ENCODE data around the gene CDK12. TPM values are rescaled to one million over a fixed set of nuclear protein-coding genes. Genes with fewer than 3 reads are reported as not detected.
"Not testable (repeated sequence)": the region's sequence is repeated elsewhere in the genome, so short reads cannot be mapped to it uniquely, and the experiment has no call there.

CDK12 gene
- total RNA-seq, 2 experiments from 2014 or later: 61.4 to 61.9 TPM

- POLR2A ChIA-PET: interaction anchor here (1.2 kb wide), 1 partner anchor 69 kb away, joined by 3 read pairs; the partner anchor contains the start of gene NEUROD2
- Mint-ChIP-seq H3K4me1 (ENCODE audit: low read depth) (peaks cover 17% of the 10 kb centered on the region), H3K36me3 (ENCODE audit: low read depth) (no peaks in the 10 kb centered on the region), H3K27me3 (no peaks in the 10 kb centered on the region), H3K4me3 (no peak overlapping the region), H3K27ac (no peak overlapping the region), H3K9me3 (no peaks in the 10 kb centered on the region)
- CTCF ChIA-PET: interaction anchor here (0.7 to 6.4 kb wide), 2 partner anchors 9 to 72 kb away, joined by 3 to 42 read pairs; no protein-coding TSS in a partner anchor
- ATAC-seq (peak; percentile 53), DNase-seq (no peak)
- intact Hi-C loops (cut with micrococcal nuclease): no loop called here
- TF ChIP-seq CTCF (IDR thresholded peaks at IDR 0.05): no peak
Measured at GRCh38 chr17:39538866-39539265, 77.6 kb downstream of the CDK12 start.

- Mint-ChIP-seq H3K4me1 (ENCODE audit: low read depth) (peaks cover 17% of the 10 kb centered on the region), H3K36me3 (ENCODE audit: low read depth) (no peaks in the 10 kb centered on the region), H3K4me3 (no peak overlapping the region), H3K27me3 (no peaks in the 10 kb centered on the region), H3K9me3 (no peaks in the 10 kb centered on the region), H3K27ac (no peak overlapping the region)
- no peak for TF ChIP-seq CTCF (IDR thresholded peaks at IDR 0.05)
- ChIA-PET CTCF (interaction anchor here (1.1 to 6.4 kb wide), 4 partner anchors 8 to 113 kb away, joined by 4 to 42 read pairs (median 4); no protein-coding TSS in a partner anchor), POLR2A (no interaction called here)
- intact Hi-C loops (cut with micrococcal nuclease): no loop called here
- no peak for DNase-seq
- no peak for ATAC-seq
Measured at GRCh38 chr17:39540611-39541010, 79.3 kb downstream of the CDK12 start.

GRCh38 chr17:39541652-39542051 lies 80.4 kb downstream of the CDK12 start:
- no peak for DNase-seq
- H3K36me3 Mint-ChIP-seq (ENCODE audit: low read depth): no peaks in the 10 kb centered on the region
- ChIA-PET CTCF (interaction anchor here (1.1 kb wide), 1 partner anchor 82 kb away, joined by 4 read pairs; no protein-coding TSS in a partner anchor), POLR2A (no interaction called here)
- no peak overlapping the region for H3K4me3 Mint-ChIP-seq
- H3K27ac Mint-ChIP-seq: no peak overlapping the region
- no peak for TF ChIP-seq CTCF (IDR thresholded peaks at IDR 0.05)
- H3K9me3 Mint-ChIP-seq: no peaks in the 10 kb centered on the region
- H3K4me1 Mint-ChIP-seq (ENCODE audit: low read depth): peaks cover 12% of the 10 kb centered on the region
- intact Hi-C loops (cut with micrococcal nuclease): no loop called here
- ATAC-seq: no peak
- H3K27me3 Mint-ChIP-seq: no peaks in the 10 kb centered on the region

- POLR2A ChIA-PET: no interaction called here
- H3K4me1 Mint-ChIP-seq (ENCODE audit: low read depth): peaks cover 10% of the 10 kb centered on the region
- no peak overlapping the region for H3K4me3 Mint-ChIP-seq
- no peak for ATAC-seq
- H3K27me3 Mint-ChIP-seq: no peaks in the 10 kb centered on the region
- CTCF ChIA-PET: interaction anchor here (11.8 kb wide), 1 partner anchor 79 kb away, joined by 161 read pairs; the partner anchor contains the start of gene PPP1R1B
- intact Hi-C loops (cut with micrococcal nuclease): no loop called here
- peaks cover 3% of the 10 kb centered on the region for H3K36me3 Mint-ChIP-seq (ENCODE audit: low read depth)
- no peak for DNase-seq
- H3K27ac Mint-ChIP-seq: no peak overlapping the region
- H3K9me3 Mint-ChIP-seq: no peaks in the 10 kb centered on the region
- TF ChIP-seq CTCF (IDR thresholded peaks at IDR 0.05): no peak
Measured at GRCh38 chr17:39543176-39543575, 81.9 kb downstream of the CDK12 start.

- POLR2A ChIA-PET: no interaction called here
- H3K27ac Mint-ChIP-seq: no peak overlapping the region
Measured at GRCh38 chr17:39543664-39544063, 82.4 kb downstream of the CDK12 start.

GRCh38 chr17:39544361-39544760 lies 83.1 kb downstream of the CDK12 start:
- H3K27me3 Mint-ChIP-seq; H3K4me1 Mint-ChIP-seq (ENCODE audit: low read depth); DNase-seq; H3K36me3 Mint-ChIP-seq (ENCODE audit: low read depth); ATAC-seq; H3K9me3 Mint-ChIP-seq; H3K27ac Mint-ChIP-seq; H3K4me3 Mint-ChIP-seq; intact Hi-C loops (cut with micrococcal nuclease): not testable (repeated sequence)
- ChIA-PET POLR2A (interaction anchor here (0.5 kb wide), 1 partner anchor 31 kb away, joined by 5 read pairs; no protein-coding TSS in a partner anchor), CTCF (interaction anchor here (1.2 to 11.8 kb wide), 2 partner anchors 8 to 78 kb away, joined by 4 to 161 read pairs; partner anchors contain the start of gene PPP1R1B)

More at GRCh38 chr17:39543664-39544063, 82.4 kb downstream of the CDK12 start:
- intact Hi-C loops (cut with micrococcal nuclease): no loop called here
- DNase-seq: no peak
- H3K36me3 Mint-ChIP-seq (ENCODE audit: low read depth): peaks cover 3% of the 10 kb centered on the region
- no peaks in the 10 kb centered on the region for H3K27me3 Mint-ChIP-seq
- no peak for TF ChIP-seq CTCF (IDR thresholded peaks at IDR 0.05)
- no peak for ATAC-seq
- no peak overlapping the region for H3K4me3 Mint-ChIP-seq
- CTCF ChIA-PET: interaction anchor here (11.8 kb wide), 1 partner anchor 78 kb away, joined by 161 read pairs; the partner anchor contains the start of gene PPP1R1B
- no peaks in the 10 kb centered on the region for H3K9me3 Mint-ChIP-seq
- H3K4me1 Mint-ChIP-seq (ENCODE audit: low read depth): peaks cover 8% of the 10 kb centered on the region
